ENCODE measurements around the gene ZNF516.

Gene ZNF516

GRCh38 chr18:76369791-76370190 is 125.3 kb downstream of the ZNF516 start:
- H3K27ac ChIP-seq (replicated peaks) = no peak overlapping the region
- no peaks in the 10 kb centered on the region for H3K27me3 ChIP-seq (ENCODE audit: insufficient read depth, poor library complexity, severe bottlenecking)
- no peak overlapping the region for H3K4me3 ChIP-seq (replicated peaks; ENCODE audit: insufficient read depth, low read length)
- TF ChIP-seq GABPA (IDR thresholded peaks at IDR 0.05; ENCODE audit: low read depth) = no peak
- TF ChIP-seq, protein P1, sequence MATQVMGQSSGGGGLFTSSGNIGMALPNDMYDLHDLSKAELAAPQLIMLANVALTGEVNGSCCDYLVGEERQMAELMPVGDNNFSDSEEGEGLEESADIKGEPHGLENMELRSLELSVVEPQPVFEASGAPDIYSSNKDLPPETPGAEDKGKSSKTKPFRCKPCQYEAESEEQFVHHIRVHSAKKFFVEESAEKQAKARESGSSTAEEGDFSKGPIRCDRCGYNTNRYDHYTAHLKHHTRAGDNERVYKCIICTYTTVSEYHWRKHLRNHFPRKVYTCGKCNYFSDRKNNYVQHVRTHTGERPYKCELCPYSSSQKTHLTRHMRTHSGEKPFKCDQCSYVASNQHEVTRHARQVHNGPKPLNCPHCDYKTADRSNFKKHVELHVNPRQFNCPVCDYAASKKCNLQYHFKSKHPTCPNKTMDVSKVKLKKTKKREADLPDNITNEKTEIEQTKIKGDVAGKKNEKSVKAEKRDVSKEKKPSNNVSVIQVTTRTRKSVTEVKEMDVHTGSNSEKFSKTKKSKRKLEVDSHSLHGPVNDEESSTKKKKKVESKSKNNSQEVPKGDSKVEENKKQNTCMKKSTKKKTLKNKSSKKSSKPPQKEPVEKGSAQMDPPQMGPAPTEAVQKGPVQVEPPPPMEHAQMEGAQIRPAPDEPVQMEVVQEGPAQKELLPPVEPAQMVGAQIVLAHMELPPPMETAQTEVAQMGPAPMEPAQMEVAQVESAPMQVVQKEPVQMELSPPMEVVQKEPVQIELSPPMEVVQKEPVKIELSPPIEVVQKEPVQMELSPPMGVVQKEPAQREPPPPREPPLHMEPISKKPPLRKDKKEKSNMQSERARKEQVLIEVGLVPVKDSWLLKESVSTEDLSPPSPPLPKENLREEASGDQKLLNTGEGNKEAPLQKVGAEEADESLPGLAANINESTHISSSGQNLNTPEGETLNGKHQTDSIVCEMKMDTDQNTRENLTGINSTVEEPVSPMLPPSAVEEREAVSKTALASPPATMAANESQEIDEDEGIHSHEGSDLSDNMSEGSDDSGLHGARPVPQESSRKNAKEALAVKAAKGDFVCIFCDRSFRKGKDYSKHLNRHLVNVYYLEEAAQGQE (IDR thresholded peaks at IDR 0.05; ENCODE audit: insufficient replicate concordance, low read depth) = no peak
- TF ChIP-seq POLR2AphosphoS5 (IDR thresholded peaks at IDR 0.05; ENCODE audit: low read depth) = no peak
- TF ChIP-seq SPI1 (IDR thresholded peaks at IDR 0.05; ENCODE audit: borderline replicate concordance, low read depth) = no peak
- TF ChIP-seq, protein P2, sequence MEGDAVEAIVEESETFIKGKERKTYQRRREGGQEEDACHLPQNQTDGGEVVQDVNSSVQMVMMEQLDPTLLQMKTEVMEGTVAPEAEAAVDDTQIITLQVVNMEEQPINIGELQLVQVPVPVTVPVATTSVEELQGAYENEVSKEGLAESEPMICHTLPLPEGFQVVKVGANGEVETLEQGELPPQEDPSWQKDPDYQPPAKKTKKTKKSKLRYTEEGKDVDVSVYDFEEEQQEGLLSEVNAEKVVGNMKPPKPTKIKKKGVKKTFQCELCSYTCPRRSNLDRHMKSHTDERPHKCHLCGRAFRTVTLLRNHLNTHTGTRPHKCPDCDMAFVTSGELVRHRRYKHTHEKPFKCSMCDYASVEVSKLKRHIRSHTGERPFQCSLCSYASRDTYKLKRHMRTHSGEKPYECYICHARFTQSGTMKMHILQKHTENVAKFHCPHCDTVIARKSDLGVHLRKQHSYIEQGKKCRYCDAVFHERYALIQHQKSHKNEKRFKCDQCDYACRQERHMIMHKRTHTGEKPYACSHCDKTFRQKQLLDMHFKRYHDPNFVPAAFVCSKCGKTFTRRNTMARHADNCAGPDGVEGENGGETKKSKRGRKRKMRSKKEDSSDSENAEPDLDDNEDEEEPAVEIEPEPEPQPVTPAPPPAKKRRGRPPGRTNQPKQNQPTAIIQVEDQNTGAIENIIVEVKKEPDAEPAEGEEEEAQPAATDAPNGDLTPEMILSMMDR (IDR thresholded peaks at IDR 0.05; ENCODE audit: insufficient read depth, low read length) = no peak
- no peak for DNase-seq (ENCODE audit: low read depth in 1 of 2, low spot score in 1 of 2)

GRCh38 chr18:76368976-76369375 is 126.1 kb downstream of the ZNF516 start:
- DNase-seq (ENCODE audit: low read depth in 1 of 2, low spot score in 1 of 2) = no peak
- Histone ChIP-seq H3K27ac (replicated peaks) (no peak overlapping the region), H3K27me3 (ENCODE audit: insufficient read depth, poor library complexity, severe bottlenecking) (no peaks in the 10 kb centered on the region), H3K4me3 (replicated peaks; ENCODE audit: insufficient read depth, low read length) (no peak overlapping the region)
- TF ChIP-seq SPI1 (IDR thresholded peaks at IDR 0.05; ENCODE audit: borderline replicate concordance, low read depth) = no peak

- no peaks in the 10 kb centered on the region for H3K27me3 ChIP-seq (ENCODE audit: insufficient read depth, poor library complexity, severe bottlenecking)
- TF ChIP-seq SPI1 (IDR thresholded peaks at IDR 0.05; ENCODE audit: borderline replicate concordance, low read depth) (no peak), GABPA (IDR thresholded peaks at IDR 0.05; ENCODE audit: low read depth) (no peak)
- TF ChIP-seq, protein P2 (IDR thresholded peaks at IDR 0.05; ENCODE audit: insufficient read depth, low read length) = no peak
- TF ChIP-seq, protein P1 (IDR thresholded peaks at IDR 0.05; ENCODE audit: insufficient replicate concordance, low read depth) = no peak
- no peak overlapping the region for H3K27ac ChIP-seq (replicated peaks)
- no peak overlapping the region for H3K4me3 ChIP-seq (replicated peaks; ENCODE audit: insufficient read depth, low read length)
- no peak for DNase-seq (ENCODE audit: low read depth in 1 of 2, low spot score in 1 of 2)
Measured at GRCh38 chr18:76368271-76368670, 126.8 kb downstream of the ZNF516 start.

DNA sequence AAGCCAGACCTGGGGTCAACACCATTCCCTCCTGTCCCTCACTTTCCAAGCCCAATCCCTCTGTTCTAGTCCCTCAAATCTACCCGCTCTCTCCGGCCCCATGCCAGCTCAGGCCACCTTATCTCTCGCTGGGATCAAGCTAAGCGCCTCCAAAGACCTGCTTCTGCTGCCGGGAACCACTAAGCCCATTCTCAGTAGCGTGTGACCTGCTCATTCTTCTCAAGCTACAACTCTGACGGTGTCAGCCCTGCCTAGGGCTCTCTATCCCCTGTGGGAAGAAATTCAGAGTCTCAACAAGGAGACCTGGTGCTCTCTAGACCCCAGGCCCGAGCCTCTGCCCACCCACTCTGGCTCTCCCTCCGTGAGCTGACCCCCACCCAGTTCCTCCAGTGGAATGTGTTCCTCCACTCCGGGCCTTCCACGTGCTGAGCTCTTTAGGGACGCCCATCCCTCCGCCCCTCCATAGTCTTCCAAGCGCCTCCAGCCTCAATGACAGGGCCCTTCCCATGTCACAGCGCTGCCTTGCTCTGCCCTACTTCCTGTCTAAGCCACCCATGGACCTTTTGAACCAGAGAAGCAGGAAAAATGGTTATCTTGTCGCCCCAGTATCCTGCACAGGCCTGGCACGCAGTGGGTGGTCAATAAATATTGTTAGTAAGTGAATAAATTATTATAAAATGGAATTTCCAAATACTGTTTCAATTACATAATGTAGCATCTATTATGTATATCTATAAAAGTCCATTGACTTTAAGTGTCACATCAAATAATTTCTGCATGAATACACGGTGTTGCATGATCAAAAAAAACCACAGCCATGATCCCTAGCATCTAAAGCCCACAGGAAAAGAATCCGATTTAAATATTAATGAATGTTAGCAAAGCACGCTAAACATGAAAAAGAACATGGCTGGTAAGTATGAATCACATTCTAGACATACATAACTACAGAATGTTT is 127.6 kb downstream of the ZNF516 start:
- DNase-seq (ENCODE audit: low read depth in 1 of 2, low spot score in 1 of 2) = no peak
- H3K27ac ChIP-seq (replicated peaks) = no peak overlapping the region
- no peak overlapping the region for H3K4me3 ChIP-seq (replicated peaks; ENCODE audit: insufficient read depth, low read length)
- H3K27me3 ChIP-seq (ENCODE audit: insufficient read depth, poor library complexity, severe bottlenecking) = no peaks in the 10 kb centered on the region
- no peak for TF ChIP-seq POLR2AphosphoS5 (IDR thresholded peaks at IDR 0.05; ENCODE audit: low read depth)
- TF ChIP-seq, protein P1 (IDR thresholded peaks at IDR 0.05; ENCODE audit: insufficient replicate concordance, low read depth) = no peak
- no peak for TF ChIP-seq SPI1 (IDR thresholded peaks at IDR 0.05; ENCODE audit: borderline replicate concordance, low read depth)
- TF ChIP-seq GABPA (IDR thresholded peaks at IDR 0.05; ENCODE audit: low read depth) = no peak
- TF ChIP-seq, protein P2 (IDR thresholded peaks at IDR 0.05; ENCODE audit: insufficient read depth, low read length) = no peak
